Hepatocyte (in vitro differentiated cells): Measurements from ENCODE around the gene NPIPB6. TPM values are rescaled to one million over a fixed set of nuclear protein-coding genes. Genes with fewer than 3 reads are reported as not detected.

Source experiments
- DNase-seq: peaks from one replicate; pipeline ENCODE4 v3.0.0-alpha.2; 2016; ENCODE audit warnings: low spot score
- H2AFZ ChIP-seq: fragments of 200-600 bp; sonication (generic); 2 replicates; pipeline ENCODE4 v1.6.0; 2016; ENCODE audit warnings: antibody characterized with exemption, mild to moderate bottlenecking
- H3K27ac ChIP-seq: fragments of 200-600 bp; sonication (generic); 2 replicates; pipeline ENCODE4 v1.5.1; 2016; ENCODE audit warnings: mild to moderate bottlenecking
- H3K27me3 ChIP-seq: fragments of 200-600 bp; sonication (generic); 2 replicates; pipeline ENCODE4 v1.6.1; 2016
- H3K36me3 ChIP-seq: fragments of 200-600 bp; sonication (generic); replicated peaks from 2 replicates; pipeline ENCODE4 v1.5.1; 2016; ENCODE audit warnings: low read depth; ENCODE audit not compliant: insufficient read depth
- H3K4me1 ChIP-seq: fragments of 200-600 bp; sonication (generic); 2 replicates; pipeline ENCODE4 v1.5.1; 2016; ENCODE audit warnings: mild to moderate bottlenecking, moderate library complexity; ENCODE audit not compliant: insufficient read depth
- H3K4me2 ChIP-seq: fragments of 200-600 bp; sonication (generic); 2 replicates; pipeline ENCODE4 v1.6.0; 2016
- H3K4me3 ChIP-seq: fragments of 200-600 bp; sonication (generic); 2 replicates; pipeline ENCODE4 v1.5.1; 2016; ENCODE audit warnings: mild to moderate bottlenecking
- H3K79me2 ChIP-seq: fragments of 200-600 bp; sonication (generic); 2 replicates; pipeline ENCODE4 v1.6.0; 2017; ENCODE audit warnings: mild to moderate bottlenecking
- H3K9me2 ChIP-seq: fragments of 200-600 bp; sonication (generic); replicated peaks from 2 replicates; pipeline ENCODE4 v1.6.0; 2017; ENCODE audit warnings: mild to moderate bottlenecking; ENCODE audit not compliant: insufficient read depth
- H3K9me3 ChIP-seq: fragments of 200-600 bp; sonication (generic); 2 replicates; pipeline ENCODE4 v1.5.1; 2016; ENCODE audit warnings: low read depth, mild to moderate bottlenecking
- H4K20me1 ChIP-seq: fragments of 200-600 bp; sonication (generic); 2 replicates; pipeline ENCODE4 v1.6.0; 2016; ENCODE audit warnings: mild to moderate bottlenecking; ENCODE audit not compliant: insufficient read depth, poor library complexity, severe bottlenecking
- EZH2 ChIP-seq: fragments of 200-600 bp; sonication (generic); IDR thresholded peaks from 2 replicates; pipeline ENCODE4 v1.6.1; 2016; ENCODE audit warnings: antibody characterized with exemption, mild to moderate bottlenecking, borderline replicate concordance
- EZH2phosphoT487 ChIP-seq: fragments of 200-600 bp; sonication (generic); IDR thresholded peaks from one replicate; pipeline ENCODE4 v1.6.1; 2018; ENCODE audit warnings: antibody characterized with exemption, mild to moderate bottlenecking, low read depth, moderate library complexity; ENCODE audit not compliant: unreplicated experiment, severe bottlenecking
- WGBS: methylation state at CpG from one replicate; pipeline ENCODE4 v1.1.6; 2016; ENCODE audit warnings: low lambda C conversion rate; ENCODE audit errors: missing lambda C conversion rate; 5-methylcytosine and 5-hydroxymethylcytosine counted together
- polyA plus RNA-seq: library from polyadenylated mRNA; unstranded; fragments of >200 nt; fragmentation: Nextera tagmentation; extraction: Ambion mirVana; gene quantifications from 2 replicates; pipeline ENCODE4 v1.2.1, GENCODE V29; 2016
- total RNA-seq: library from RNA; depleted of rRNA; stranded (reverse); fragments of >200 nt; gene quantifications from 2 replicates; pipeline ENCODE4 v1.2.3, GENCODE V29; 2014
- TF ChIP-seq, protein P1 (sequence below): fragments of 200-600 bp; sonication (generic); IDR thresholded peaks from 2 replicates; pipeline ENCODE4 v1.5.1; 2016; ENCODE audit warnings: antibody characterized with exemption, mild to moderate bottlenecking; ENCODE audit not compliant: poor library complexity

The NPIPB6 gene
- total and polyA plus RNA-seq, 2 experiments from 2014 or later: 1.9 to 2.0 TPM

DNA sequence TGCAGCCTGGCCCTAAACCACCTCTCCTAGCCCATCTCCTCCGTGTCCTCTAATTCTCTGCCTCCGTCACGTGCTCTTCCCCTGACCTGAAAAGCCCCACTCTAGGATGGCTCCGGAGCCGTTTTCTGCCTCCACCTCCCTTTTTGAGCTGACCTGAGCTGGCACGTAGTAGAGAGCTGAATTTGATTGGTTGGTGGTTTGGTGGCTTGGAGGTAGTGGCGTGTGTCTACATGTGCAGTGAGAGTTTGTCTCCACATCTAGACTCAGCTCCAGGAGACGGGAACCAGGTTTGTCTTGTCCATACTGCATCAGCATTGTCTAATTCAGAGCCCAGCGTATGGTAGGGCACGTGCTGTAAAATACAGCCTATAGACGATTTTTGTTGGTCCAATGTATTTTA is 68.0 kb downstream of the NPIPB6 start:
- no peaks in the 10 kb centered on the region for H3K9me3 ChIP-seq
- no peaks in the 10 kb centered on the region for H3K4me1 ChIP-seq
- H3K27ac ChIP-seq: no peak overlapping the region
- no peak overlapping the region for H2AFZ ChIP-seq
- H4K20me1 ChIP-seq: peaks cover 9% of the 10 kb centered on the region
- H3K27me3 ChIP-seq: no peaks in the 10 kb centered on the region
- H3K4me3 ChIP-seq: no peak overlapping the region
- TF ChIP-seq, protein P1, sequence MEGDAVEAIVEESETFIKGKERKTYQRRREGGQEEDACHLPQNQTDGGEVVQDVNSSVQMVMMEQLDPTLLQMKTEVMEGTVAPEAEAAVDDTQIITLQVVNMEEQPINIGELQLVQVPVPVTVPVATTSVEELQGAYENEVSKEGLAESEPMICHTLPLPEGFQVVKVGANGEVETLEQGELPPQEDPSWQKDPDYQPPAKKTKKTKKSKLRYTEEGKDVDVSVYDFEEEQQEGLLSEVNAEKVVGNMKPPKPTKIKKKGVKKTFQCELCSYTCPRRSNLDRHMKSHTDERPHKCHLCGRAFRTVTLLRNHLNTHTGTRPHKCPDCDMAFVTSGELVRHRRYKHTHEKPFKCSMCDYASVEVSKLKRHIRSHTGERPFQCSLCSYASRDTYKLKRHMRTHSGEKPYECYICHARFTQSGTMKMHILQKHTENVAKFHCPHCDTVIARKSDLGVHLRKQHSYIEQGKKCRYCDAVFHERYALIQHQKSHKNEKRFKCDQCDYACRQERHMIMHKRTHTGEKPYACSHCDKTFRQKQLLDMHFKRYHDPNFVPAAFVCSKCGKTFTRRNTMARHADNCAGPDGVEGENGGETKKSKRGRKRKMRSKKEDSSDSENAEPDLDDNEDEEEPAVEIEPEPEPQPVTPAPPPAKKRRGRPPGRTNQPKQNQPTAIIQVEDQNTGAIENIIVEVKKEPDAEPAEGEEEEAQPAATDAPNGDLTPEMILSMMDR: no peak
- TF ChIP-seq EZH2: no peak
- no peak for TF ChIP-seq EZH2phosphoT487
- no peak overlapping the region for H3K4me2 ChIP-seq
- no peaks in the 10 kb centered on the region for H3K9me2 ChIP-seq
- 79% methylated on average over 11 of the region's 11 CpGs for WGBS
- no peak for DNase-seq
- H3K36me3 ChIP-seq: no peaks in the 10 kb centered on the region
- peaks cover 28% of the 10 kb centered on the region for H3K79me2 ChIP-seq

DNA sequence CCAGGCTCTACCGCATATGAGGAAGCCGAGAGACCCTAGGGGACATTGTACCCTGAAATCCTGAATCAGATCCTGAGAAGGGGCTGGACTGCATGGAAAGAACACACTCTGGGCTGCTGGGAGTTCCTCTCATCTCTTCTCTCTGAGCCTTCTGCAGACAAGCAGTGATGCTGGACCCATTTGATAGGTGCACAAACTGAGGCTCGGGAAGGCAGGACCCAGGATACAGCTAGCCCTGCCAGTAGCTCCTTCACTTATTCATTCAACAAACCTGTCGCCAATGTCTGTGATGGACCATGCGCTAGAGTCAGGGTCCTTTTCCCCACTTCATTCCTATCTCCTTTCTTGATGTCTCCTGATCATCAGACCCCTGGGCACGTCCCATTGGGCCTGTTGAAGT is 69.1 kb downstream of the NPIPB6 start:
- Histone ChIP-seq H3K9me2 (no peaks in the 10 kb centered on the region), H4K20me1 (peaks cover 5% of the 10 kb centered on the region), H3K27ac (no peak overlapping the region), H2AFZ (no peak overlapping the region), H3K4me1 (no peaks in the 10 kb centered on the region), H3K4me3 (peak overlapping the region; percentile 97), H3K27me3 (no peaks in the 10 kb centered on the region), H3K36me3 (no peaks in the 10 kb centered on the region), H3K79me2 (peaks cover 28% of the 10 kb centered on the region), H3K4me2 (peak overlapping the region; percentile 81), H3K9me3 (no peaks in the 10 kb centered on the region)
- WGBS: 90% methylated on average over 6 of the region's 6 CpGs
- TF ChIP-seq, protein P1: no peak
- no peak for TF ChIP-seq EZH2
- no peak for TF ChIP-seq EZH2phosphoT487
- DNase-seq: no peak

DNA sequence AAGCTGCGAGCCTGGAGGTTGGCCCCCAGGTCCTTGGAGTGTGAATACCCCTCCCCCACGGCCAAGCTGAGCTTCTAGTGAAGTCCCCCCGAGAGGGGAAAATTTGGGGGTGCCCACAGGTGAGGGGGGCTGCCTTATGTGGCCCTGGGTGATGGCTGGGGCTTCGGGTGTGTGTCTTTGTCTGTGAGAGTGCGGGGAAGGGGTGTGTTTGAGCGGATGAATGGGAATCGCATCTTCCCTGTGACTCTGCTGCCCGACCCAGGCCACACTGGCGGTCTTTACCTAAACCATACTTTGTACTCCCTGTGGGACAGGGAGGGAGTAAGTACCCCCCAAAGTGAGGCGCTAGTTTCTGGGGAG is 69.7 kb downstream of the NPIPB6 start:
- H3K27me3 ChIP-seq: no peaks in the 10 kb centered on the region
- H4K20me1 ChIP-seq: peaks cover 5% of the 10 kb centered on the region
- peak overlapping the region; percentile 97 for H3K4me3 ChIP-seq
- no peaks in the 10 kb centered on the region for H3K36me3 ChIP-seq
- H3K79me2 ChIP-seq: peaks cover 24% of the 10 kb centered on the region
- DNase-seq: no peak
- H3K27ac ChIP-seq: no peak overlapping the region
- TF ChIP-seq, protein P1: no peak
- TF ChIP-seq EZH2: no peak
- no peak for TF ChIP-seq EZH2phosphoT487
- peak overlapping the region; percentile 81 for H3K4me2 ChIP-seq
- H3K9me2 ChIP-seq: no peaks in the 10 kb centered on the region
- H3K4me1 ChIP-seq: no peaks in the 10 kb centered on the region
- peak overlapping the region; percentile 81 for H2AFZ ChIP-seq
- WGBS: 14% methylated on average over 7 of the region's 10 CpGs
- H3K9me3 ChIP-seq: no peaks in the 10 kb centered on the region
